ENCODE results near the gene SPECC1.
A peak's percentile ranks its signal among the peaks of the same experiment; 100 is the strongest.
"Not testable (repeated sequence)": the region's sequence is repeated elsewhere in the genome, so short reads cannot be mapped to it uniquely, and the experiment has no call there.

SPECC1 gene

GRCh38 chr17:19992803-19993713 lies 16.1 kb upstream of the SPECC1 start:
- TF ChIP-seq POLR2A (IDR thresholded peaks at IDR 0.05; ENCODE audit: low read length) (no peak), GATA1 (IDR thresholded peaks at IDR 0.05; ENCODE audit: low read depth, low read length) (no peak)
- DNase-seq, result peak; percentile 86 to 92

- DNase-seq, result no peak
- TF ChIP-seq GATA1 (IDR thresholded peaks at IDR 0.05; ENCODE audit: low read depth, low read length) (no peak), POLR2A (IDR thresholded peaks at IDR 0.05; ENCODE audit: low read length) (no peak)
These were observed 13.1 kb upstream of the SPECC1 start for GRCh38 chr17:19996086-19996485.

GRCh38 chr17:19996502-19996901 lies 12.7 kb upstream of the SPECC1 start:
- TF ChIP-seq GATA1 (IDR thresholded peaks at IDR 0.05; ENCODE audit: low read depth, low read length) (no peak), POLR2A (IDR thresholded peaks at IDR 0.05; ENCODE audit: low read length) (no peak)

GRCh38 chr17:20008242-20009051 lies 712 bp upstream of the SPECC1 start:
- peak; percentile 64 to 77 for DNase-seq
- no peak for TF ChIP-seq POLR2A (IDR thresholded peaks at IDR 0.05; ENCODE audit: low read length)
- no peak for TF ChIP-seq GATA1 (IDR thresholded peaks at IDR 0.05; ENCODE audit: low read depth, low read length)

More at GRCh38 chr17:19996502-19996901, 12.7 kb upstream of the SPECC1 start:
- no peak for DNase-seq

- DNase-seq, result no peak
- no peak for TF ChIP-seq GATA1 (IDR thresholded peaks at IDR 0.05; ENCODE audit: low read depth, low read length)
- no peak for TF ChIP-seq POLR2A (IDR thresholded peaks at IDR 0.05; ENCODE audit: low read length)
These were observed 182 bp upstream of the SPECC1 start for GRCh38 chr17:20009052-20009301.

GRCh38 chr17:20010099-20010863 lies 1.1 kb downstream of the SPECC1 start:
- TF ChIP-seq GATA1 (IDR thresholded peaks at IDR 0.05; ENCODE audit: low read depth, low read length) (peak; percentile 81), POLR2A (IDR thresholded peaks at IDR 0.05; ENCODE audit: low read length) (peak; percentile 81)
- DNase-seq, result peak; percentile 95 to 98

- DNase-seq, result peak; percentile 66 to 71
- TF ChIP-seq POLR2A (IDR thresholded peaks at IDR 0.05; ENCODE audit: low read length) (no peak), GATA1 (IDR thresholded peaks at IDR 0.05; ENCODE audit: low read depth, low read length) (no peak)
These were observed 1.8 kb downstream of the SPECC1 start for GRCh38 chr17:20010936-20011335.

- DNase-seq, result peak; percentile 34 to 51
- no peak for TF ChIP-seq POLR2A (IDR thresholded peaks at IDR 0.05; ENCODE audit: low read length)
- no peak for TF ChIP-seq GATA1 (IDR thresholded peaks at IDR 0.05; ENCODE audit: low read depth, low read length)
These were observed 2.9 kb downstream of the SPECC1 start for GRCh38 chr17:20012017-20012536.

- not testable (repeated sequence) for DNase-seq
These were observed 7.4 kb downstream of the SPECC1 start for GRCh38 chr17:20016475-20016992.

GRCh38 chr17:20022701-20023100 lies 13.5 kb downstream of the SPECC1 start:
- no peak for TF ChIP-seq GATA1 (IDR thresholded peaks at IDR 0.05; ENCODE audit: low read depth, low read length)
- no peak for TF ChIP-seq POLR2A (IDR thresholded peaks at IDR 0.05; ENCODE audit: low read length)
- DNase-seq, result no peak

- no peak for DNase-seq
- TF ChIP-seq POLR2A (IDR thresholded peaks at IDR 0.05; ENCODE audit: low read length) (no peak), GATA1 (IDR thresholded peaks at IDR 0.05; ENCODE audit: low read depth, low read length) (no peak)
These were observed 17.8 kb downstream of the SPECC1 start for GRCh38 chr17:20026960-20027359.

- no peak for TF ChIP-seq GATA1 (IDR thresholded peaks at IDR 0.05; ENCODE audit: low read depth, low read length)
- TF ChIP-seq POLR2A (IDR thresholded peaks at IDR 0.05; ENCODE audit: low read length), result no peak
- DNase-seq, result peak; percentile 6 to 47
These were observed 19.3 kb downstream of the SPECC1 start for GRCh38 chr17:20028443-20028842.

GRCh38 chr17:20032636-20033035 lies 23.5 kb downstream of the SPECC1 start:
- no peak for DNase-seq
- TF ChIP-seq POLR2A (IDR thresholded peaks at IDR 0.05; ENCODE audit: low read length) (no peak), GATA1 (IDR thresholded peaks at IDR 0.05; ENCODE audit: low read depth, low read length) (no peak)

All from erythroblast (primary cell).